Activated CD4-positive, alpha-beta T cell treated with anti-CD3 and anti-CD28 coated beads for 1 hour (primary cell): ENCODE measurements around the gene TBPL1.
"Not testable (repeated sequence)": the region's sequence is repeated elsewhere in the genome, so short reads cannot be mapped to it uniquely, and the experiment has no call there.

Source experiments
- DNase-seq: peaks from one replicate; pipeline ENCODE4 v3.0.0-alpha.2; 2020

TBPL1 gene

GRCh38 chr6:133953634-133954415, 801 bp downstream of the TBPL1 start:
- no peak for DNase-seq

DNA sequence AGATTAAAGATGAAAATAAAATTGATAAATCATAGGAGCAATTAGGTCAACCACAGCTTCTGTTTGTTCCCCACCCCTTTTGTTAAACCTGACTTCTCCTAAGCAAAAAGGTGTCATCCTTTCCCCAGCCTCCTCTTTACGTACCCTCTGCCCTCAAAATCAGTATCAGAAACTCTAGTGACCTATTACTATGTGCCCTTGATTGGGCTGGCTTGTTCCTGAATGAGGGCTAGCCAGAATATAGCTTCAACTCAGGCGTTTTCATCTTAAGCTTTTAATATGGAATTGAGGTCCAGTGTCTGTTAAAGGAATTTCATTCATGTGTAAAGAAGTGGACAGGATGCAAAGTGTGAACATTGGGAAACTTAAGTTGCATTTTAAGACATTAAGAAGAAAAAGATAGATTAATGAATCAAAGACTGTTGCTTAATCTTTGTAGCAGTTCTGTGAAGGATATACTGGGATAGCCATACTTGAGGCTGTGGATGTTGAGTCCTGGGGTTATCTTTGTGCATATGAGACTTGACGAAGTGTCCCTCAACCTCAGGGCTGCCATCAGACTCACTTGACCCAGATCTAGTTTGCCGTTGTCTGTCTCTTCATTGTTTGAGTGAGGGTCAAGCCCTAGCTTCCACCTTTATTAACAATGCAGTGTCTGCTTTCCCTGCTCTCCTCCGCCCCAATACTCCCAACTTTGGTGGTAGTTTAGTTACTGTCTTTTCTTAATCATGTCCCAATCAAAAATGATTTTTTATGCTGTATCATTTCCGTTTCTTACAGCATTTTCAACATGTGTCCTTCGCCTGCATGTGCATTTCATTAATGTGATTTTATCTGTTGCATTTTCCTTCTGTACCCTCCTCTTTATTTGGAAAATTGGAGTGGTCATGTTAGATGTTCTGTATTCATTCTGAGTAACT, 1.9 kb downstream of the TBPL1 start:
- no peak for DNase-seq

DNA sequence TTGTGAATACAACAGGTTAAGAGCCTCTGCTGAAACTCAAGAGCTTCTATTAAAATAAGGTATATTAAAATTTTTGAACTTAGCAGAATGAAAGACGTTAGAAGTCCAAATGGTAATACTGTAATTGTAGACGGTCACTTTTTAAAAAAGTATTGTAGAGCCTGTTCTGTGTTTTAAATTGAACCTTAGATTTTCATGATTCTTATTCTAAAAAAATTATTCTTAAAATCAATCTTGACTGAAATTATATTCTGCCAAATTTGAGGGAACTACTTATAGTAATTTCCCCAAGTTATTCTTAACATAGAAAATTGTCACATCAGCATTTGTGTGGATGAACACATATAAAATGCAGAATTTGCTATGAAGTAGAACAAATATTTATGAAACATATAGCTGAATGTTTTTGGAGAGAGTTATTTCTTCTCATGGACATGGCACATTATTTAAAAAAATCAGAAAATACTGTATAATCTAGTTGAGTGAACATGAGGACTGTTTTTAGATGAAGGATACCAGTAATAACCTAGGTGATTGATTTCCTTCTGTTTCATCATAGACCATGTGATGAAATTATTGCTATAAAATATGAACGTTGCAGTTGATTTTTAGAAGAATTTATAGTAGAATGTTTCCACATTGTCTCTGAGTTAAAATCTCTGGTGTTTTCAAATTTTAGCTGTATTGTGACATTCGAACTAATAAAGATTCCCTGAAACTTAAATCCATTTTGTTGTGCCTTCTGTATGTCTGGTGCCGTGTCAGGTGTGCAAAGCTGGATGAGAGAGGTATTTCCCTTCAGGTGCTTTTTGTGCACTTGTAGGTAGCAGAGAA, 2.8 kb downstream of the TBPL1 start:
- no peak for DNase-seq

DNA sequence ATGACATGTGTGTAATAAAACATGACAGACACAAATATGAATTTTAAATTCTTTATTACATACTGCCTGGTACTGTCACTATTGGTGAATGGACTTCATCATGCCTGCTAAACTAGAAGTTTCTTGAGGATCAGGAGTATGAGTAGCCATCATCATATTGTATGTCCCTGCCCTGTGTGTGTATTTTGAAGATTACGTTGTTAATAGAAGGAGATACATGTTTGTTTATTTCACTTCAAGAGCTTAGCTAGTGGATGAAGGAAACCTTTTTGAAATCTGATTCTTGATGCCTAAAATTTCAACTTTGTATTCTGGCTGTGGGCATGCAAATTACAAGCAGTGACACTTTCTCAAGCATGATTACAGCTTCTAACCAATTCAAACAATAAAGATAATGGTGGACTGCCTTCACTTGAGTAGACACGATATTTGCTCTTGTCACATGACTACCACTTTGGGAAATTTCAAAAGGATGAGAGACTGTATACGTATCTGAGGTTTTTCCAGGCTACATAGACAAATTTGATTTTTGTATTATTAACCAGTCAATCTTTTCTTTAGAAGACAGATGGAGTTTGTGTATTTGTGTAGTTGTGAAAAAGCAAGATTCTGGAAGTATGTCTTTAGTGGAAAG, 3.5 kb downstream of the TBPL1 start:
- no peak for DNase-seq

DNA sequence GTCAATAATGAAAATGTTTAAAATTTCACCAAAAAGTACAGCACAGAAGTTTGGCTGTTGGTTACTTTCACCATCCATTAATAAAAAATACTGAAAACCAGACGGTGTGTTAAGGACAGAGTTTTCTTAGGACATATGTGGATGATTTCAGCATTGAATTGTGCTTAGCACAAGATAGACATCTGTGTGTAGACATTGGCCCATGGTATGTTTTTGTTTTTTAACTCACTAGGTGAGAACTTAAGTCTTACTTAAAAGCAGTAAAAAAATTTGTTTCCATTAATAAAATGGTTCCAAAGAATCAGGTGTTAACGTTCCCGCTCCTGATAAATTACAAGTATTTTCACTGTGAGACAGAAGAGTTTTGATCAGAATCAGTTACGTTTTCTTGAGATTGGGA, 4.2 kb downstream of the TBPL1 start:
- no peak for DNase-seq

DNA sequence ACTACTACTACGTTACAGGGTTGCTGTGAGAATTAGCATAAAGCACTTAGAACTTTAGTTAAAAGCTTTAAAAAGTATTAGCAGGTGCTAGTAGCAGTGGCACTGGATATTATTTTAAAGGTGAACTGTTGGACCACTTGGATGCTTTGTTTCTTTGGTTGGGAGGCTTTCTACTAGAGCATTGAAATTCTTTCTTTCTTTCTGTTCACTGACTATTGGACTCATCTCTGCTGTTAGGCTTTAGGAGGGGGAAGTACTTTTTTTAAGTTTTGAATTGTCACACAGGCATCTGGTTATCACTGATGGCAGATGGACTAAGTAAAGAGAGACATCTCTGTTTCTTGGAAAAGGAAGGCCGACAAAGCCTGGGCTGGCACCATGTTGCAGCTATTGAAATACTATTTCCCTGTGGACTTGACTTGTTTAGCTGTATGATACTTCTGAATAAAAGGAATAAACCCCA, 4.8 kb downstream of the TBPL1 start:
- no peak for DNase-seq

- no peak for DNase-seq
Measured at GRCh38 chr6:133958791-133959190, 5.8 kb downstream of the TBPL1 start.

- no peak for DNase-seq
Measured at GRCh38 chr6:133959667-133960368, 6.8 kb downstream of the TBPL1 start.

GRCh38 chr6:133961831-133962230, 8.8 kb downstream of the TBPL1 start:
- no peak for DNase-seq

DNA sequence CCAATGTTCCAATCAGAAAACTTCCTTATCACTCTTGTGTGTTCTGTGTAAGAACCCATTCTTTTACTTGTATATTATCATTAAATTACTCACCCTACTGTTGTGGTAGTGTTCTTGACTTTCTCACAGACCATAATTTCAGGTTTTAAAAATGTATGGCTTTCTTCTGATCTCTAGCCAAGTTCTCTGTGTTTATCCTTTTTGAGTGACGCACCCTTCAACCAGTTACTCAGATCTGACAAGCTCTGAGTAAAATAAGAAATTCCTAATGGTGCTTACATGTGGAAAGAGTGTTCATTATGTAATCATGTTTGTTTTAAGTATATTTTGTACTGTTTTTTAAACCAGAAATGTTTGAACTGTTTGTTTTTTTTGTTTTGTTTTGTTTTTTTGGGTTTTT, 11.0 kb downstream of the TBPL1 start:
- no peak for DNase-seq

GRCh38 chr6:133964702-133965101, 11.7 kb downstream of the TBPL1 start:
- DNase-seq: no peak

DNA sequence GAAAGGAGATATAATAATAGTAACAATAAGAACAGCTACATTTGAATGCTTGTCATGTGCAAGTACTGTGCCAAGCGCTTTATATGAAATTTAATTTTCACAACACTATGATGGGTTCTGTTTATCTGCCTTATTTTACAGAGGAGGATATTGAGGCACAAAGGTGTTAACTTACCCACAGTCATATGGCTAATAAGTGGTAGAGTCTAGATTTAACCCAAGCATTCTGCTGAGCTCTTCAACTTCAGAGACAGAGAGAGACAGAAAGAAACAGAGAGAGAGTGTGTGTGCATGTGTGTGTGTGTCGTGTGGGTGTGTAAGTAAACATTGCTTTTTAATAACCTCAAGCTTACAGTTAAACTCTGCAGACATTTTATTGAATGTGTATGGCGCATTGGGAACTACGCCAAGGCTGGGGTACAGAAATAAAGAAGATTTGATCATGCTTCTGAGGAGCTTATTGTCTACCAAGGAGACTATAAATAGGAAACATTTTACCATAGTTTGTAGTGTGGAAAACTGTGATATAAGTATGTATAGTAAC, 12.9 kb downstream of the TBPL1 start:
- no peak for DNase-seq

DNA sequence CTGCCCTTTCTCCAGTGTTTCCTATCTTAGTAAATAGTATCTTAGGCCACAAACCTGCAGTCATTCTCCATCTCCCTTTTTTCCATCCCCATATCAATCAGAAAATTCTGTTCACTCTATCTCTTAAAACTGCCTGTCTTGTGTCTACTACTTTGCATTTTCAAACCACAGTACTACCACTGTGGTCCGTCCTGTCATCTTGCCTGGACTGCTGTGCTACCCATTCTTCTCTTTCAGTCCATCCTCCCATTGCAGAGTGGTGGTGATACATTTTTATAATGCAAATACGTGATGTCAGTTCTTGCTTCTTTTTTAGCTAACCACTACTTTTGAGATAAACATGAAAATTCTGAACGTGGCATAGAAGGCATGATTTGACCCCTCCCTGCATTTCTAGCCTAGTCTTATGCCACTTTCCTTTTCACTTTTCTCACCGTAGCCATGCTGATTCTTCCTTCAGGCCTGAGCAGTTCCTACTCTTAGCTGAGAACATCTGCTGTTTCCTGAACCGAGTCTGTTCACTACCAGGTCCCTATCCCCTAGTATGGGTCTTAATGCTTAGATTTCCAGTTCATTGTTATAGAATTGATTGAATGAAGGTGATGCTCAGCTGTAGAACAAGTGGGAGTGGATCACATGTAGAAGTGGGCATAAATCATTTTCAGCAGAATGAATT, 13.8 kb downstream of the TBPL1 start:
- no peak for DNase-seq

- DNase-seq: no peak
Measured at GRCh38 chr6:133967347-133967746, 14.3 kb downstream of the TBPL1 start.

- DNase-seq: not testable (repeated sequence)
Measured at GRCh38 chr6:133967835-133968234, 14.8 kb downstream of the TBPL1 start.

GRCh38 chr6:133969285-133969920, 16.4 kb downstream of the TBPL1 start:
- DNase-seq: no peak

GRCh38 chr6:133969921-133970295, 16.9 kb downstream of the TBPL1 start:
- DNase-seq: no peak

DNA sequence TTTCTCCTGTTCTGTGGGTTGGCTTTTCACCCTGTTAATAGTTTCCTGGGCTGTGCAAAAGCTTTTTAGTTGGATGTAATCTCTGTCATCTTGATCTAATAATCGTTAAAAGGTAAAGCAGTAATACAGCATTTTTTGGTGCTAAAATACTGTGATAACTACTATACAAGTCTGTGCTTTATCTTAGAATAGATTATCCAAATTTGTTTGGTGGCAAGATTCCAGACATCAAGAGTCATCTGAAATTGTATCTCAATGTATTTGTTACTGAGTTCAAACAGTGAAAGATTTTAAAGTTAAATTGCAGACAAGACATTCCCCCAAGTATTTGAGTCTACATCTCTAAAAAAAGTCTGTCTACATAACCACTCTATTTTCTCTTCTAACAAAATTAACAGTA, 18.8 kb downstream of the TBPL1 start:
- DNase-seq: no peak

DNA sequence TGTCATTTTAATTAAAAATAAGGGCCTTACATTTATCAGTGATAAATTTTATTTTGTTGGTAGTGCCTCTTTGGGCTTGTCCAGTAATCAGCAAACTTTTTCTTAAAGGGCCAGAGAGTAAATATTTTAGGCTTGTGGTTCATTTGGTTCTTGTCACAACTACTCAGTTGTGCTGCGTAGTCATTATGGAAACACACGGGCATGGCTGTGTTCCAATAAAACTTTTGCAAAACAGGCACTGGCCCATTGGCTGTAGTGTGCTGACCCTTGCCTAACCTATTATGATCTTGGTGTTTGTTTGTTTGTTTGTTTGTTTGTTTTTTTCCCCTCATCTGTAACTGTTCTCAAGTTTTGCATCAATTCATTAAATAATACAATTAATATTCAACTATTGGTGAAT, 19.4 kb downstream of the TBPL1 start:
- no peak for DNase-seq
